HG02870 (cell line): ENCODE results near the gene GABBR1.

Experiments
- ATAC-seq: cut with Tn5 transposase; IDR thresholded peaks from one replicate; pipeline ENCODE4 v1.9.1; 2021; ENCODE audit warnings: mild to moderate bottlenecking, moderate library complexity; ENCODE audit not compliant: unreplicated experiment

The GABBR1 gene

DNA sequence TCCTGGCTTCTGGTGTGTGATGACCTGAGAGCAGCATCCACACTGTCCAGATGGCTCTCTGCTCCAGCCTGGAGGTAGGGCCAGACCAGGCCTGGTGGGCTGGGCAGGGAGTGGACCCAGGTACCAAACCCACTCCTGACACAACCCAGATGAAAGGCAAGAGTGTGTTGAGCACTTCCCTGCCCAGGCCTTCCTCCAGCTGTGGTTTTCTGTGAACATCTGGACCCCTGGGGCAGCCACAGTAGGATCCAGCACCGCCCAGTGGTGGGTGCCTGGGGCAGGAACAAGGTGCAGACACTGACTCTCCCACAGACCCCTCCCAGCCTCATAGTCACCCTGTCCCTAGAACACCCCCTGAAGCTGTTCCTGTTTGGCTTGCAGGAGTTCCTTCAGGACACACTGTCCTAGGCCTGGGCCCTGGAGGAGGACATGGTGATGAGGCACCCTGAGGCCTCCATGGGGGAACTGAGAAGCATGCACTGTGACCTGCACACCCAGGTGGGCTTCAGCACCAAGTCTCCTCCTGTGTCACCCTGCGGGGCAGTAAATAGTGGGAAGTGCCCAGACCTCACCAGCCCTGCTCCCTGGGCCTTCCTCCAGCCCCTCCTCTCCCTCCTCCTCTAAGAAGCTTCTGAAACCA, 102.2 kb downstream of the GABBR1 start:
- no peak for ATAC-seq

DNA sequence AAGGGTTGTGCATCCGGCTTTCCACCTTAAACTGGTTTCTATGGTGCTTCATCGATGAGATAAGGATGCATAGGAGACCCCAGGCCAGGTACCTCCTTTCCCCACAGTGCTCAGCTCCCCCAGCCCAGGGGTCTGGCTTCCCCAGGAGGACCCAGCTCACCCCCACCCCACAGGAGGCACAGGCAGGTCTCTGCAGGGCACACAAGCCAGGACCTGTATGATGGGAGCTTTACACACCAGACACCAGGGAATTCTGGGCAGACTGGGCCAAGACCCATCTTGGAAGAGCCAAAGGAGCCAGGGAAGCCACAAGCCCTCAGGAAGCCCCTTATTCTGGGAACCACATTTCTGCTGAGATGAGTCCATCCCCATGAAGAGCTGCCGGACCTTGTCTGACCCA, 103.0 kb downstream of the GABBR1 start:
- ATAC-seq: no peak

DNA sequence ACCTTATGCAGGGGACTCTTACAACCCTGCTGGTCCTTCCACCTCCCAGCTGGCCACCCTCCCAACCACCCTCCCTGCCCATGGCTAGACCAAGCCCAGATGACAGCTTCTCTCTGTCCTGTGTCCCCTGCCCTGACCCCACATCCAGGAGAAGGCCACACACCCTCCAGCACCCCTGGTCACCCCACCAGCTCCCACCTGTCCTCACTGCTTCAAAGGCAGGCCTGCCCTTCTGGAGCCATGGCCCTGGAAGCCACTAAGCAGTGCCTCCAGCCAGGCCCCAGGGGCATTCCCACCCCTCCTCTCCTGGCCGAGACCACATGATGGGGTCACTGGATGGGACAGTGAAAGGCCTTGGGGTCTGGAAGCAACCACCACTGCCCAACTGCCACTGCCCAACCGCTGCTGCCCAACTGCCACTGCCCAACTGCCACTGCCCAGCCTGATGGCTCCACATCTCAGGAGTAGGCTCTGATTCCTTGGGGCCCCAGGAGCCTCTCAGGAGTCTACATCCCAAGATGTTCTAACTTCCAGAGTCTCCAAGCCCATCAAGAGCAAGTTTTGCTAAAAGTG, 103.9 kb downstream of the GABBR1 start:
- no peak for ATAC-seq

DNA sequence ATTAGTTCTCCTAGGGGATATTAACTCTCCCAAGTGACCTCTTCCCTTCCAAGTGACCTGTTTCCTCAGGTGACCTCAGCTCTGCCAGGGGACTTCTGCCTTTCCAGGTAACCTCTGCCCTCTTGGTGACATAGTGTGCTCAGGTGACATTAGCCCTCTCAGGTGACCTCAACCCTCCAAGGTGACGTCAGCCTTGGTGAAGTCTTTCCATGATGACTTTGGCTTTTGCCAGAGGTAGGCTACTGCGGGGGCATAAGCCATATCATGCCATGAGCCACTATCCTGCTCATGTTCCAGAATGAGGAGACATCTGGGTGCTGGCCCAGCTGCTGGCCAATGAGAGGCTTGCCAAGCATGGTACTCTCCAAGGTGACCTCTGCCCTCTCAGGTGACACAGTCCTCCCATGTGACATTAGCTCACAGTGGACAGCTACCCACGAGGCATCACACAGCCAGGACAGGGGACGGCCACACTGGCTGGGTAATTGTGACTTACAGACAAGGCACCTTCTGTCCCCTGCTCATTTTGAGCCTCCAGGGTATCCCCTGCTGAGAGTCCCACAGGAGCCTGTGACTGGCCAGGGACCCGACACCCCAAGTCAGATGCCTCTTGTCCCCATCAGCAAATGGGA, 104.6 kb downstream of the GABBR1 start:
- ATAC-seq: no peak

DNA sequence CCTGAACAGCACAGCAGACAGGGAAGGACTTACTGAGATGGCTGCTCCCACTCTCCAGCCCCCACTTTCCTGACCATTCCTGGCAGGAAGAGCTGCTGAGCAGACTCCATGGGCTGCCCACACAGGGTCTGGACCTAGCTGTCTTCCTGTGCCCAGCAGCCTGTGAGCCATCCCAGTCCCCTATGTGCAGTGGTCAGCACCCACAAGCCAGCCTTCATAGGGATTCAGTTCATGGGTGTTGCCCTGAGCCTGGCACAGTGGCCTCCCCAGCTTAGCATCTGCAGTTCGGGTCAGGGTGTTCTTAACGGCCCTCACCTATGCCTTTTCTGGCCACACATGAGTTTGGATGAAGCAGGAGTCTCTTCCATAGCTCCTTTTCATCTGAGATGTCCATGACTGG, 105.4 kb downstream of the GABBR1 start:
- ATAC-seq: no peak

DNA sequence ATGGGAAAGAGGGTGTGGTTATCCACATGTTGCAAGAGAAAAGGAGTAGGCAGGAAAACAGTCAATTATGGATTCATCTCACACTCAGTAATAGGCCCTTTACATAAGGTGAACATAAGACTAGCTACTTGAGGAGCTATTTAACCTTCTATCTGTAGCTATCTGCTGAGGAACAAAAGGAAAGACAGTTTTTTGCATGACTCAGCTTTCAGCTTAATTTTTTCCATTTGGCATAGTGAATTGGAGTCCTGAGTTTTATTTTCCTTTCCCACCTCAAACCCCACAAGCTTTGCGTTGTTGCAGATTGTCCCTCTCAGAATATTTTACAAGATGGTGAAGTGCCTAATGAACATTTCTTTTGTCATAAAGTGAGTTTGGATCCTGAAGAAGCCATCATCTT, 105.9 kb downstream of the GABBR1 start:
- ATAC-seq: no peak

DNA sequence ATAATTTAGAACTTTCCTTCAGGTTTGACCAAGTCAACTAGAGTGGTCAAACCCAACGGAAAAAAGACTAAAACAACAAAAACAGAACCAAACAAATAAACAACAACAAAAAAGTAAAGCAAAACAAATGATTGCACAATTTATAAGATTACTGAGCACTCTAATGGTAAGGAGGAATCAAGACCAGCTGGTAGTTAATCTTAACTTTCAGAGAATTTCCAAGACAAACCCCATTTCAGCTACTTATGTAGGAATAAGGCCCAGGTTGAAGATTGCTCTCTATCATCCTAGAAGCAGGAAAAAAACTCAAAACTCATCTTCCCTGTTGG, 107.7 kb downstream of the GABBR1 start:
- no peak for ATAC-seq

DNA sequence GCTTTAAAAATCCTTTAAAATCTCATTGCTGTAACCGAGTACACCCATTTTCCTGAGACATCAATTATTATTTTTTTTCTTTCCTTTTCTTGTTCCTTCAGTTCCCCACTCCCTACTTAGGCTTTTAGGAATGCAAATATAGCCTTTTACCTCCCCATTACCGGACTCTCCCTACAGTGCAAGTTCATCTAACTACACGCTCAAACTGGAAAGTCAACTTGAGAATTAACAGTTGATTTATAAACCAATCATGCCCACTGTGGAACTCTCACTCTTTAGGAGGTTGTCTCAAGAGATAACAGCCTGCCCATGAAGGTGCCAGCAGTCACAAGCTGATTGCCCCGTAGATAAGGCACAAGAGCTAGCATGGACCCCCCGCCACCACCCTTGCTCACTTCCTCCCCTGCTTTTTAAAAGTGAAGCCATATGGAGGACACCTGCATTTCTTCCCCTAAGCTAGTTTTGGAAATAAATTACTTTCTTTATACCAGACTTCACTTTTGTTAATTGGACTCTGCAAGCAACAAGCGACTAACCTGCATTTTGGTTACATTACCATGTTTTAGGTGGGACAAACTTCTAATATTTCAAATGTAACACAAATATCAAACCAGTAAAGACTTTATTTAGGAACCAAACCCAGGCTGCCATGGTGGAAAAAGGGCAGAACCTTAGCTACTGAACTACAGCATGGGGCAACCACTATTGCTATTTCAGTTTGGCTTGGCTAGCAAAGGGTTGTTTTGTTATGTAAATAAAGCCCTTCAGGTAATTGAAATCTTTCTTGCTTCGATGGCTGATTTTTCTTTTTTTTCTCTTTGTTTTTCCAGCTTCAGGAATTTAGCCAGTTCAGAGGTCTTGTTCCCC, 108.3 kb downstream of the GABBR1 start:
- ATAC-seq: no peak

DNA sequence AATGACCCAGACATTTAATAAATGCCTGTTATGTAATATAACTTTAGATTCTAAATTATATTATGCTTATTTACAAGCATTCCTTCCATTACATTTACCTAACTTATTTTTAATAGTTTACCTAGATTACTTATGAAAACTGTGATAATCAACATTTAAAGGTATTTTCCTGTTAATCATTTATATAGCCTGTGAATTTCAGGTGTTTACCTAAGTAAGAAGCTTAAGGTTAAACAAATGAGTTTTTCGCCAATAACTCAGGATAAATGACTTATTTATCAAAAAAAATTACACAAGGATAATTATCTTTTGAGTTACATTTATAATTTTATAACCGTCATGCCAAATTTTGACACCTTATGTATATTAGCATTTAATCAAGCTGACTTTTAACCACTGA, 108.9 kb downstream of the GABBR1 start:
- ATAC-seq: no peak

DNA sequence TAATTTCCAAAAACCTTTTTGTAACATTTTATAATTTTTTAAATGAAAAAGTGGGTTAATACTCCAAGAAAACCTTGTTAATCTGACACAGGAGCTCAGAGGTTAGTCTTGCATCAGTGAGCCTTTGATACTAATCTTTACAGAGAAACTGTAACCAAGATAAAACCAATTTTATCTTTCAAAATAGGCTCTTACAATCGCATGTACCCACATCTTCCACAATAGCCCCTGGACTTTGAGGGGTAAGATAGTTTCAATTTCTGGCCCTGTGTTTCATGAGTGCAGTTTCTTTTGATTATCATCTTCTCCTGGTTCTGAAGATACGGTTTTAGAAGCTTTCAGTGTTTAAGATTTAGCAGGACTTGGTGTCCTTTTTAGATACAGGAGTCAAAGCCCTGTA, 110.8 kb downstream of the GABBR1 start:
- no peak for ATAC-seq

DNA sequence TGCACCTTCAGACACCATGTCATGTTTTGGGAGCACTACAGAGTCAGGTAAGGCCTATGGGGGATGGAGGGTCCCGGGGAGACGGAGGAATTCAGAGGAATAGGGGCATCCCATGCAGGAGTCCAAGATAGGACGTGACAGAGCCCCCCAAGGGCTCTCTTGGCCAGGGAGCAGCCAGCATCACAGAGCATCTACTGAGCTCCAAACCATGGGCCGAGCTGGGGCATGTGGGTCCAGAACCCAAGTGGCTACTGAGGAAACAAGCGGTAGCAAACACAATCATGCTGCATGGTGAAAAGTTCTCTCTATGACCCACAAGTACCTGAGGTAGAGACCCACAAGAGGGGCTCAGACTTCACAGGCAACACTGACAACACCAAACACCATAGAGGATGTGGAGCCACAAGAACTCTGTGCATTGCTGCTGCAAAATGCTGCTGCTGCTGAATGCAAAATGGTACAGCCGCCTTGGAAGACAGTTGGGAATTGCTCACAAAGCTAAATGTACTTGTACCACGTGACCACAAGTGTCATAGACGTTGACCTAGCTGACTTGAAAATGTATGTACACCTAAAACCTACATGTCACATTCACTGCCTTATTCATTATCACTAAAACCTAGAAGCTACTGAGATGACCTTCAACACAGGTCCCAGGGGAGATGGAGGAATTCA, 111.8 kb downstream of the GABBR1 start:
- ATAC-seq: no peak

DNA sequence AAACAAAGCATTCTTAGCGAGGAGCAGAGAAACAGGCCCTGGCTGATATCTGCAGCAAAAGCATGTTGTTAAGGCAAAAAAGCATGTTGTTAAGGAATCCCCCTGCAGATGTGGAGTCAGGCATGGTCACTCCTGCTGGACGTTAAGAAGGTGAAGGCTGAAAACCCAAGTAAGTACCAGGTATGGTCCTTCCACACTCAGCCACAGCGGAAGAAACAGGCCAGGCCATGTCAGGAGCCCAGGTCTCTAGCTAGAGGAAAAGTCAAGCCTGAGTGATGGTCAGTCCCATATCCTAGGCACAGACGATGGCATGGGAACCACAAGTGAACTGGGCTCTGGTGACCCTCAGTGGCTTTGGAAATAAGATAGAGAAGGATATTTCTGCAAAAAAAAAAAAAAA, 112.8 kb downstream of the GABBR1 start:
- no peak for ATAC-seq

DNA sequence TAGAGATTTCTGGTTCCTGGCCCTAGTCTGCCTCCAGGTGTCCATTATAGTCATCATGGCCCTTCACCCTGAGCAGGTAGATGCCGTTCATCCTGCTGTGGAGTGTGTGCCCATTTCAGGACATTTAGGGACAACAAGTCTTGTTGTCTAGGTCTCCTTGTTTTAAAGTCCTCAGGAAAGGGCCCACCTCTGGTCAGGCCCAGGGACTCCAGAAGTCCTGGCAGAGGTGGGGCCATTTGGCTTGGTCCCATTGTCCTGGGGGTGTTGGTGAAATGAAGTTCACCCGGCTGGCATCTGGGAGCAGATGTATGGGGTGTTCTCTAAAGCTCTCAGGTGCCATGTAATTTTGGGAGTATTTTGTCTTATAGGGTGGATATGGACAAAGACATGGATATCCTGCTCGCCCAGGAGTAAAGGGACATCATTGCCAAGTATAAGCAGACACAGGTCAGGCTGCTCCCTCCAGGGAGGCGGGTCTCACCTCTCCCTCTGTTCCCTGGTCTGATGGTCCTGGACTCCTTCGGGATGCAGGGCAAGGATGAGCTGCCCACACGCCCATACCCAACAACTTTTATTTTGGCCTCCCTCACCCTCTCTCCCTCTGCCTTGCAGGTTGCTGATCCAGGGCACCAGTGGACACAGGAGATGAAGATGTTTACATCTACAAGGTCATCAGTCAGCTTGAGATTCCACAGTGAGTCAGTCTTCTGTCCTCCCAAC, 113.5 kb downstream of the GABBR1 start:
- no peak for ATAC-seq

DNA sequence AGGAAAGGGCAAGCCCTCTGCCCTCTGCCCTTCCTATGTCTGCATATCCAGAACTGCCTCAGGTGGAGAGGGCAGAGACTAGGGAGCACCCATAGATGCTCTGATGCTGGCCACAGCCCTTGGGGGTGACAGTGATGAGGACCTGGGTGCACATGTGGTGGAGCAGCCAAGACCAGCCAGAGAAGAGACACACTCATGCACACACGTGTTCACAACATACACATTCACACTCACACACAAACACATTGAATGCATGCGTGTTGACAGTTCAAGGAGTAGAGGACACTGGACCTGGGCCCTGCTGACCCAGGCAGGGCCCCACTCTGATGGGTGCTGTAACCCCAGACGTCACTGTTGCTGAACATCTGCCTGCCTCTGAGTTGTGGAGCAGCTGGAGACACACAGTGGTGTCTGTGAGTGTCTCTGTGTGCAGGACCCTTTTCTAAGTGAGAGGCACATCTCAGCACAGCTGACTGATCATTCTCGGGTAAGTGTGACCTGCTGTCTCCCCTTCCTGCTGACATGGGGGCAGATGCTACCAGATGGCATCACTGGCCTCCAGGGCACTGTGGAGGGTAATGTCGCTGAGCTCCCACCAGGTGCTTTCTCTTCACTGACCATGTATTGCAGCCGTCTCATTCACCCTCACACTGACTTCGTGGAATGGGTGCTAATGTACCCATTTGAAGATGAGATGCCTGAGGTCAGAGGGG, 115.1 kb downstream of the GABBR1 start:
- ATAC-seq: no peak

DNA sequence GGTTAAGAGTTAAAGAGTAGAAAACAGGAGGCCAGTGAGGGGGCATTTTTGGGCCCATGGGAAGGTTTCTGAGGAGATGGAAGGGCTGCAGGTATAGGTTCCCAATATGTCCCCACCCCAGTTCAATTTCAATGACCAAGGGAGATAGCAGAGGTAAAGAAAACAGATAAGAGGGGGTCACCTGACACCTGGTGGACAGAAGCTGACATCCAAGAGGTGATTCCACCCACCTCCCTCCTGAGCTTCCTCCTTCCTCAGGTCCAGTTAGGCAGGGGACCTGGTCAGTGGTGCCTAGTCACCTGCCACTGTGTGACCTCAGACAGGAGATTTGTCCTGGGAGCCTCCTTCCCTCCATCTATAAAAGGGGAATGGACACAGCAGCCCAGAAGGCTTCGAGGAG, 115.7 kb downstream of the GABBR1 start:
- no peak for ATAC-seq

DNA sequence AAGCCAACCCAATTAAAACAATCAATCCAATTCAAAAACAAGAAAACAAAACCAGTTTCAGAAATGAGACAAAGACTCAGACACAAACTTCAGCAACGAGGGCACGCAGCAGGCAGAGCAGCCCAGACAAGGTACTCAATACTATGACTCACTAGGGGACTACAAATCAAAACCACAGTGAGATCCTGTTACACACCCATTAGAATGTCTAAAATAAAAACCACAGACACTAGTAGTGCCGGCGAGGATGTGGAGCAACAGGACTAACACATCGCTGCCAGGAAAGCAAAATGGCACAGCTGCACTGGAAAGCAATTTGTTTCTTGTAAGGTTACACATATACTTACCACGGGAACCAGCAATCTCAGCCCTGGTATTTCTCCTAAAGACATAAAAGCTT, 116.9 kb downstream of the GABBR1 start:
- ATAC-seq: no peak

DNA sequence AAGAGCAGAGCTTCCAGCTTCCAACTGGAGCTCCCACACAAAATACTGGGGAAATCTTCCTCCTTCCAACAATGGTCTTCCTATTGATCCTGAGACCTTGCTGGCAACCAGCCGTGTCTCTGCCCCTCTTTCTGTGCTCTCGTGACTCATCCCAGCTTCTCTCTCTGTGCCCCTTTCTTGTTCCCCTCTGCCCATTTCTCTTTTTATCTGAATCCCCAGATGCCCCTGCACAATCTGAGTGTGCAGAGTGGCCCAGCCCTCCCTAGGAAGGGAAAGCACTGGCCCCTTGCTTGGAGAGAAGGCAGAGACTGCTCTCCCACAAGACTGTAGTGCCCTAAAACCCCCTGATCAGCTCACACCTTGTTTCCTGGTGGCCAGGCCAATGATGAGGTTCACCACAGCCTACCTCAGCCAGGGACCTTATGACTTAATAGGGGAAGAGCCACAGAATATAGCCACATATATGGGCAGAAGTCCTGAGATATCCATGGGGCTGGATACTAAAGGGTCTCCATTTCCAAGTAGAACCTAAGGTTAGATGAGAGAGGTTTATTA, 122.2 kb downstream of the GABBR1 start:
- no peak for ATAC-seq

DNA sequence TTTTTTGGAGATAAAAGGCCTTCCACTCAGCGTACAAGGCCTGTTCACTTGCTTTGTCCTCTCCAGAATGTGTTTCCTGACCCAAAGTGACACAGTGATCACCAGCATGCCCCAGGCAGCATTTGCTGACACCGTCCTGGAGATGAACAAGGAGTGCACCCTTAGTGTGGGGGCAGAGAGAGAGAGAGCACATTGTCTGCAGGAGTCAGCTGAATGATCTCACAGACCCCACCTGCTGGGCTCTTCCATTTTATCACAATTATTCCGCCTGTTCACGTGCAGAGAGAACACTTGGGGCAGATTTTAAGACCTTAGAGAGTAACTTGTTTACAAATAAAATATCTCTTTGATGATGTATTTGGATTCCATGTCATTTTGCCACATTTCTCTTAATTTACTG, 122.8 kb downstream of the GABBR1 start:
- ATAC-seq: no peak
